Measurements from ENCODE around the gene SCYGR5.

DNA sequence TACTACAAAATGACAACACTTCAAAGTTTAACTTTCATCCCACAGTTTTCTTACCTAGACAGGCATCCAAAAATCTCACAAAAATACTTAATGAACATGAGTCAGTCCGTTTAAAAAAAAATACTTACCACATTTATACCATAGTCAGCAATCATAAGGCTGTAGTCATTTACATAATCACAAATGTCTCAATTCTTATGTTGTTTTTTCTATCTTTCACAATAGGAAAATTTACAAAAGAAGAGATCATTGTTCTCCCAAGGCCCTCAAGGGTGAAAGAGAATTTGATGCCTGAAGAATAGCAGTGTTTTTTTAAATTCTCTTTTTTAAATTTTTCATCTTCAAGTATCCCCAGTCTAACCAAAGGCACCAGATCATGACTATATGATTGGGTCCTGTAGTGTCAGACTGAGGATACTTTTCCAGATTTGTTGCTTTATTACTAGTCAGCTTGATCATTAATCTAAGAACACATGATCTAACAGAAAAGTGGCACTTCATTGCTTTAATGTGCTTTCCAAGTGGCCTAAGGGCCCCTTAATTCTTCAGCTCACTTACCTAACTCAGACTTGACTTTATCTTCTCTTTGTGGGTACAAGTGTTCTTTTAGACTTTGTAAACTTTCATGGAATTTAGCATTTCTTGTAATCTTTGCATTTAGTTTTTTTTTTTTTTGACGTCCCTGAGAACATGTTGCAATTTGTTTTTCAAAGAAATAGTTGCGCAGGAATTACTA lies 4.7 kb downstream of the SCYGR5 start:
- TF ChIP-seq, protein P1, sequence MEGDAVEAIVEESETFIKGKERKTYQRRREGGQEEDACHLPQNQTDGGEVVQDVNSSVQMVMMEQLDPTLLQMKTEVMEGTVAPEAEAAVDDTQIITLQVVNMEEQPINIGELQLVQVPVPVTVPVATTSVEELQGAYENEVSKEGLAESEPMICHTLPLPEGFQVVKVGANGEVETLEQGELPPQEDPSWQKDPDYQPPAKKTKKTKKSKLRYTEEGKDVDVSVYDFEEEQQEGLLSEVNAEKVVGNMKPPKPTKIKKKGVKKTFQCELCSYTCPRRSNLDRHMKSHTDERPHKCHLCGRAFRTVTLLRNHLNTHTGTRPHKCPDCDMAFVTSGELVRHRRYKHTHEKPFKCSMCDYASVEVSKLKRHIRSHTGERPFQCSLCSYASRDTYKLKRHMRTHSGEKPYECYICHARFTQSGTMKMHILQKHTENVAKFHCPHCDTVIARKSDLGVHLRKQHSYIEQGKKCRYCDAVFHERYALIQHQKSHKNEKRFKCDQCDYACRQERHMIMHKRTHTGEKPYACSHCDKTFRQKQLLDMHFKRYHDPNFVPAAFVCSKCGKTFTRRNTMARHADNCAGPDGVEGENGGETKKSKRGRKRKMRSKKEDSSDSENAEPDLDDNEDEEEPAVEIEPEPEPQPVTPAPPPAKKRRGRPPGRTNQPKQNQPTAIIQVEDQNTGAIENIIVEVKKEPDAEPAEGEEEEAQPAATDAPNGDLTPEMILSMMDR (IDR thresholded peaks at IDR 0.05) = no peak
- no peak for TF ChIP-seq ZFX (IDR thresholded peaks at IDR 0.05; ENCODE audit: borderline replicate concordance)
